GM19372 (cell line): ENCODE results near the gene NPEPL1.

Source experiments
- ATAC-seq: cut with Tn5 transposase; IDR thresholded peaks from one replicate; pipeline ENCODE4 v1.9.1; 2021; ENCODE audit warnings: mild to moderate bottlenecking, low read depth, moderate library complexity; ENCODE audit not compliant: unreplicated experiment

The NPEPL1 gene

DNA sequence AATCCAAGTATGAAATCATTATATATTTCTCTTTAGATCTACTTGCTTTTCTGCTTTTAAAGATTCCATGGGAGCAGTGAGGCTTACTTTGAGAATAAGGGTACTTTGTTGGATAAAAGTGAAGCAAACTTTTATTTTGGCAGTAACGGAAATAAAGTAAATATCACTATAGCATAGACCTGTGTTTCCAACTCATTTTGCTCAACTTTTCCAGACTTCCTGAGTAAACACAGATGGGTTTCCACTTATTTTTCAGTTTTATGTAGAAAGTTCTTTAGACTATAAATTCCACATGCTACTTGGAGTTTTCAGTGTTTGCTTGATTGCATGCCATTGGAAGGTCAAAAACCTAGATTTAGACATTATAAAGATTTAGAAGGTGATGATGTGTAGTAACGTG is 35.3 kb upstream of the NPEPL1 start:
- no peak for ATAC-seq

DNA sequence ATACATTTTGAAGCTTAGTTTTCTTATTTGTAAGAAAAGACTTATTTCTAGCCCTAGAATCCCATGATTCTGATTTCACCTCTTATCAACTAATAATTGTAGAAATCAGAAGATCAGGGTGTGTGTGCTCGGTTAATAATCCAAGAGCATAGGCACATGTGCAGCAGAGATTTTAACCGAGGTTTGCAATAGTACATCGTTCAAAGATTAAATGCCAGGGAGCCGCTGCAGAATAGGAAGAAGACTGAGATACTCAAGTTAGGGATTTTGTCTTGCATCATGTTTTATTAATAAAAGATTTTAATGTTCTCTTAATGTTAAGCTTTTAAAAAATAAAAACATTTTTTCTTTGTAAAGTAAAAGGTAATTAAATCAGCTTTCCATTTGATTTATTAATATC is 34.6 kb upstream of the NPEPL1 start:
- no peak for ATAC-seq

DNA sequence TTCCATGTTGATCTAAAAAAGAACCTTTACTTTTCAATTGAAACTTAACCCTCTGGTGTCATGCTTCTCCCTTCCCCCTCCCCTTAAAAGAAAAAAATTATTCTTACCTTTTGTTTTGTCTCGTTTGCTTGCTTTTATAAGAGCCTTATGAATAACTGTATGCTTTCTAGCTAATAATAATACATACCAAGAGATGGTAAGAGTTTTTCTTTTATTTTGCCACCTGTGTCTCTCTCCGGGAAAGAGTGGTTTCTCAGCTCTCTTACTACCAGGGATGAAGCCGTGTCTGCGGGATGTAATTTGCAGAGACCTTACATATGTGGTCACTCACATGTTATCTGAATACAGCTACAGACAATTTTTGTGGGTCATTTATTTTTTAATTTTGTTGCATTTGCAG is 33.8 kb upstream of the NPEPL1 start:
- ATAC-seq: no peak

DNA sequence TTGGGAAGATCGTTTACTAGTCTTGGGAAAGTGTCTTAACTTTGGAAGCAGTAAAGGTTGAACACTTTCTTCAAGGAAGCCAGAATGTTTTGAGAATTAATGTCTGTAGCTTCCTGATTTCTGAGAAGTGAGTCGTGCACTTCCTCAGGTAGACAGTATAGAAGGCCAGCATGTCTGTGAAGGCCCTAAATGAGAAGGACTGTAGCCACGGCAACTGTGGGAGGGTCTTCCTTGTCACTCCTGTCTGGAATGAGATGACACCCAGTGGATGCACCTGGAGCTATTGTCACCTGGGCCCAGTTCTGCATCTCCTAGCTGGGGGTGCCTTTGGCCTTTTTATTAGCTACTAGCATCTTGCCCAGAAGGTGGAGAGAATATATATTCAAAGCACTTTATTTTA is 32.8 kb upstream of the NPEPL1 start:
- ATAC-seq: no peak

DNA sequence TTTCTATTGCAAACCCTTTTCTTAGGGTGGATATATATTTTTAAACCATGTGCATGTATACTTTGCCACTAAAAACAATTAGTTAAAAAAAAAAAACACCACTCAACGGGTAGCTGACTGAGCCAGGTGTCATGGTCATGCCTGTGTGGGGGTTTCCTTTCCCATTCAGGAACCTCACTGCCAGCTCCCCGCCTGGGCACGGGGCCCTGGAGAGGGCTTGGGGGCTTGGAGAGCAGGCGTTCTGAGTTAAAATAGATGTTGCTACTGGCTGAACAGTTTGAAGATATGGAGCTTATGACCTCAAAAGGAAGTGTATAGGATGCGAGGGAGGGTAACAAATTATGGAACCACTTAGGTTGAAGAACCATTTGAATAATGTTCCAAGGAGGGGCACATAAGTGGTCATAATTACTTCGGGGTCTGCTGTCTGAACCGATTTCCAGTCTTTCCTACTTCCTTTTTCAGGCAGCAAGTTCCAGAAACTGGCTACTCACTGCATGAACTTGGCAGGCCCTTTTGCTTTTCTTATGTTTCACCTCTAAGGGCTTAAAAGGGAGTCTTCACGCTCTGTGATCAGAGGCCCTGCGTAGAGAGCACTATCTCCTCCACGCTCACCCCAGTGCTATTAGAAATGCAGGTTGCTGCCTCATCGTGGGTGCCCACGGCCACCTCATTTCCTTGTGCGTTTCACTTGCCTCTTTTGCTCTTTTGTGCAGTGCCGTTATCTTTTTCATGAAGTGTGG is 31.6 kb upstream of the NPEPL1 start:
- ATAC-seq: no peak

DNA sequence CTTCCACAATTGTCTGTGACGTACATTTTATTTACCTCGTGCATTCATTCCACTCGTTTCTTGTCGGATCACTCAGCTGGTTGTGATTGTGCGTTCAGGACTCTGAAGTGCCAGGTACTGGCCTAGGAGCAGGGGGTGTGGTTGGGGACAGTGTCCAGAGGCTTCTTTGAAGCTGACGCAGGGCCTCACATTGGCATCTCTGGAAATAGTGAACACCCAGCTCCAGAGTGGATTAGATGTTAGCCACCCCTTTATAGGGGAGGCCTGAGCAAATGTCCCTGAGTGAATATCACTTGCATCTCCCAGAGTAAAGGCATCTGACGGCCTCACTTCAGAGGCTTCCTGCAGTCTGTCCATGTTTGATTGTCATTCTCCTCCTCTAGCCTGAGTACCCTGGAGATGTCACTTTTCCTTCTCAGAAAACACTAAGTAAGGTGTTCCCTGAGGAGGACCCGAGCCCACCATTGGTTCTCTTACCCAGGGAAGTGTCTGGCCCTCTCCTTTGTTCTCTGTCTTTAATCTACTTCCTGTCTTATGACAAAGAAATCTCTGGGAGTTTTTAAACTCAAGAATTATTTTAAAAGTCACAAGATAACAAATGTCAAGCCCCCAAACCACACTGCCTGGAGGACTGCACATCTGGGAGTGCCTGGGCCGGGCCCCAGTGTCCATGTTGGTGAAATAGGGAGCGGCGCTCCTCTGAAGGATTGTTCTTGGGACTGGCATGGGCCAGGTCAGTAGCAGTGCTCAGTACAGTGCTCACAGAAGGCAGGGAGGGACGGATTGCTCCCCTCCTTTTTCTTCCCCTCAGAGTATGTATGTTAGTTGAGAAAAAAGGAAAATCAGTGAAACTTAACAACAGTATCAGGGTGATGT is 30.8 kb upstream of the NPEPL1 start:
- no peak for ATAC-seq

DNA sequence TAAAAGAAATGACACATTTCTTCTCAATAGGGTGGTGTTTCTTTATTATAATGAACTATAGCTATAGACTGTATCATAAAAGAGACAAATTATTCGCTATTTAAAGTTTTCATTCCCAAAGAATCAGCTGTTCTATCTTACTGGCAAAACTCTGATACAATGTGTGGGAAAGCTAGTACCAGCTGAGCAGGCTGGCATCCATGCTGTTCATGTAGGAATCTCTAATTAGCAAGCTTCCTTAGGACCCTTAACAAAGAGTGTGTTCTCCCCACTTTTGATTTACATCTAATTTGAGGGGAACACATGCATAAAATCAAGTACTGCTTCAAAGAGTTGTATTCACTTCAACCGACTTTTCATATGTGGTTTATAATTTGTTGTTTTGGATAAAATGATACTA is 28.3 kb upstream of the NPEPL1 start:
- ATAC-seq: no peak

DNA sequence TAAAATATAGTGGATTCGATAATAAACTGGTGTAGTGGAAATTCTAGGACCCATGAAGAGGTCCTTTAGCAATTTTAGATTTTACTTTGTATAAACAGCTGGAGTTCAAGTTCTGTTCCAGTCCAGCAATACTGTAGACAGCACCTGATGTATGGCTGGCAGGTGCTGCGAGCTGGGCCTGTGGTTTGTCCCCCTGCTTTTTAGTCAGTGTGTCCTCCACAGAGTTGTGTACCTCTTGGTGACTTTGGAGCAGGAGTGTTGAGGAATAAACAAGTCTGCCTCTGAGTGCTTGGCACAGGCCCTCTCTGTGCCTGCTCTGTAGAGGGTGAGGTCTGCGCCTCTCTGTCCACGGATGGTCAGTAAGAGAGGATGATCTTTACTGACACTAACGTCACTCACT is 27.7 kb upstream of the NPEPL1 start:
- ATAC-seq: no peak

DNA sequence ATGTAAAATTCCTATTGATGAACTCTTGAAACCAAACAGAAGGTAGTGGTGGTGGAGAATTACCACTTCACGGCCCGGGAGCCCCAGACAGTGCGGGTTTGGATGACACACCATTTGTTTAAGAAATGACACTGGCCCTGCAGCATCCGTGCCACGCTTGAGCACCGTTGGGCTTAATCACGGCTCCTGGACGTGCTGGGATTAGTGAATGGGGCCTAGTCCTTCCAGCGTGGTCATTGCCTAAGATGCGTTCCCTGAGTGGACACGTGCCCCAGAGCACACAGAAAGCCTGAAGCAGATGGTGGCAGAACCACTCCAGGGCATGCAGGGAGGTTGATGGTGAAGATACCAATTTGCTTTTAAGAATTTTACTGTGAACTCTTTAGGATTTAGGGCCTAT is 27.0 kb upstream of the NPEPL1 start:
- no peak for ATAC-seq

DNA sequence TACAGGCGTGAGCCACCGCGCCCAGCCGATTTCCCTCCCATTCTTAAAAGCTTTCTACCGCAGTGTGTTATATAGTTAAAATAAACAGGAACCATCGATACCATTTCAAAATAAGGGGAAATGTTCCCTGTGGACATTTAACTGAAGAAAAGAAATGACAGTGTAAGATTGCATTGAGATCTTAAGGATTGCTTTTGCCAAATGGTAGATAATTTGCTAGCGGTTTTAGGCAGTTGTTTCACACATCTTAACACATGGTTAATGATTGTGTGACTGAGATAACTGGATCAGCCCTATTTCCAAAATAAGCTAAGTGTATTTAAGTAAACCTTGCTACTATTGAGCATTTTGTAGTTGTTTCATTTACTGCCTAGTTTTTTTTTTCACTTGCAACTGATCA is 25.9 kb upstream of the NPEPL1 start:
- ATAC-seq: no peak

DNA sequence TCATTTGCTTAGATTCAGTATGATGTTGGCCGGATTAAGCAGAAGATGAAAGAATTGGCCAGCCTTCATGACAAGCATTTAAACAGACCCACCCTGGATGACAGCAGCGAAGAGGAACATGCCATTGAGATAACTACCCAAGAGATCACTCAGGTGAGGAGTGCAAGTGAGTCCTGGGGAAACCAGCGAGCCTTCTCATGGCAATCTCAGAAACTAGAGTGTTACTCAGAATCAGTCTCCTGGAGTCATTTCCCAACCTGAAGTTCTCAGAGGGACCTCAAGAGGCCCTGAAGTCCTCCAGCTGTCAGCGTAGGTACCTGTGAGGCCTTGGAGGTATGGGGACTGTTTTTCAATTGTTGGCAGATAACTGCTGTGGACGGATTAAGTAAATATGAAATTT is 24.6 kb upstream of the NPEPL1 start:
- ATAC-seq: no peak

DNA sequence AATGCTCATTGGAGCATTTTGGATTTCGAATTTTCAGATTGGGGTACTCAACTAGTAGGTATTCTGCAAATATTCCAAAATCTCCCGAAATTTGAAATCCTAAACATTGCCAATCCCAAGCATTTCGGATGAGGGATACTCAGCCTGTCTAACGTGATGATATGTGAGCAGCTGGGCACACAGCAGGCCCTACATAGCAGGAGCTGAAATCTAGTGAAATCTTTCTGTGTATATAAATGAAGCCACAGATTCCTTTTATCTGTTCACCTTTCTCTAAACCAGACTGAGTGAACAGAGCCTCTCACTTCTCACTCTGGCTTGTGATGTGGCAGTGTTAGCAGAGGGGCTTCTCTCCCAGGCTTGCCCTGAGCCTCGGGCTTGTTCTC is 23.7 kb upstream of the NPEPL1 start:
- ATAC-seq: no peak

DNA sequence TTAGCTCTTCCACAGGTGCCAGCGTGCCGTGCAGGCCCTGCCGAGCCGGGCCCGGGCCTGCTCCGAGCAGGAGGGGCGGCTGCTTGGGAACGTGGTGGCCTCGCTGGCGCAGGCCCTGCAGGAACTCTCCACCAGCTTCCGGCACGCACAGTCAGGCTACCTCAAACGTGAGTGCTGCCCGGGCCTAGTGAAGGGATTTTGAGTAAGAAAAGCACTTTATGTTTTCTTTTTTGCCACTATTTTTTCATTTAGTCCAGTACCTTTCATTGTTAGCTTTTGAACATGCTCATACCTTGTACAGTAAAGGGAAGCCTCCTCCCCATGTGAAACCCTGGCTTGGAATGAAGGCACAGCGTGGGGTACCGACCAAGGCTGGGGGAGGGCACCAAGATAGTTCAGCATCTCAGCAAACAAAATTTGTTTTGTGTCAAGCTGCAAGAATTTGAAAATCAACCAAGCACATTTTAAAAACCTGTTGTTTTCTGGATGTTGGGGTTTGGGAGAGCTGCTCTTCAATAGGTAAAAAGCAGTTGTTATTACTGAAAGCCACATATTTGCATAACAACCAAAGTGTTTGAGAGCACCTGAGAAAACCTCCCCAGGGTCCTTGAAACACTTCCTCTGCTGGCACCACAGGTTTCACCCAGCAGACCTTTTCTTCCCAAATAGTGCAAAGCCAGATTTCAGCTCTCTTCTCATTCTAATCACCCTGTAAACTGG is 23.2 kb upstream of the NPEPL1 start:
- ATAC-seq: no peak

DNA sequence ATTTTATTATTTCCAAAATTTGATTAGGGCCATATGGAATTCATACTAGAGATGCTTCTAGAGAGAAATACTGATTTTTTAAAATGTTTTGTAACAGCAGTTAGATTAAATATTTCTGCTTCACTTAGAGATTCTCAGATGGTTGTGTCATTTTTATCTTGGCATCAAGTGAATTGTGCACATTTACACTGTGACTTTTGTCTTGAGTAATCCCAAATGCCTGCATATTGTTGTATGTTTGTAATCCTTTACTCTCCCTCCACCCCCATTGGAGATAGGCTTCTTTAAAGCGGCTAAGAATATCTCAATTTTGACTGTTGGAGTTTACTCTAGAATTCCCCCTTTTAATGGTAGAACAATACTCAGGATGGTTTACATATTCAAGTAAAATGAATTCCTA is 22.5 kb upstream of the NPEPL1 start:
- no peak for ATAC-seq

DNA sequence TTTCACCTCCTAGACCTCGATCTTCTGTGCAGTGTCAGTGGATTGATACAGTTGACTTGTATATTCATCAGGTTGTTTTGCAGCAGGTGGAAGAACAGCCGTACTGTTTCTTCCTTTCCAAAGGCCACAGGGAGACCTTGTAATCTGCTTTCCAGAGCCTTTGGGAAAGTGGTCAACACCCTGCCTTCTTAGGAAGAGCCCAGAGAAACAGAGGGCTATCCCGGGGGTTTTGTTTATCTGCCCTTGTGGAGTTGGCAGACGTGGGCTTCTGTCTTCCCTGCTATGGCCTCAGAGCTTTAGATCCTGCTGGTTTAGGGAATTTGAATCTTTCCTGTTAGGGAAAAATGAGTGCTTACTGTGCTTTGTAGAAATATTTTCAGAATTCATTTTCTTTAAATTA is 21.9 kb upstream of the NPEPL1 start:
- no peak for ATAC-seq

DNA sequence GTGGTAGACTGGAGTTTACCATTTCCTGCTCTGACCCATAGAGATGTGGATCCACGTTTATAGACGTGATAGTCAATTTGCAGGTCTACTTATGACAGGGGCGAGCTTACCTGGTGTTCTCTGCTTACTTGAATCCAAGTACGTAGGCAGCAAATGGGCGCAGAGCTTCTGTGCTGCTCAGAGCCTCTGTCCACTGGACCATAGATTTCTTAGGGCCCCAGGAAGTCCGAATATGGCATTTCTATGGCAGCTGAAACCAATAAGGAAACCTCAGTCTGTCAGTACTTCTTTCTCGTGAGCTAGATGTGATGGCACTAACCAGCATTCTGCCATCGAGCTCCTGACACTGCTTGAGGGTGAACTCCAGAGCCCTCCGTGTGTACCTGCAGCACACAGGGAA is 19.5 kb upstream of the NPEPL1 start:
- ATAC-seq: no peak

DNA sequence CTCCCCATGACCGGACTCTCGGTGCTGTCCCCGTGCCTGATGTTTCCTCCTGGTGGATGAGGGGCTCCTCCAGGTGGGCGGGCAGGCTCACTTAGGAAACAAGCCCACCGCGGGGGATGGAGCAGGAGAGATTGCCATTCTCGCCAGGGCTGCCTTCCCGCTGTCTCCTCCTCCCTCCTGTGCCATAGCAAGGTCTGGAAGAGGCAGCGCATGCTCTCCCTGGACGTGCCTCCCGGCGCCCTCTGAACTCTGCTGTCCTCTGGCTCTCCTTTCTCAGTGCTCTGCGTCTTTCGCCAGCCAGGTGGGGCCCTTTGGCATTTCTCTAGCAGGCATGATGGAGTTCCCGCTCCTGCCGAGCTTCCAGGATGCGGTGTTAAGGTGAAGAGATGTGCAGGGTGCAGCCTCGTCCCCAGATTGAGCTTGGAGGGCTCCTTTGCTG is 17.4 kb upstream of the NPEPL1 start:
- no peak for ATAC-seq

DNA sequence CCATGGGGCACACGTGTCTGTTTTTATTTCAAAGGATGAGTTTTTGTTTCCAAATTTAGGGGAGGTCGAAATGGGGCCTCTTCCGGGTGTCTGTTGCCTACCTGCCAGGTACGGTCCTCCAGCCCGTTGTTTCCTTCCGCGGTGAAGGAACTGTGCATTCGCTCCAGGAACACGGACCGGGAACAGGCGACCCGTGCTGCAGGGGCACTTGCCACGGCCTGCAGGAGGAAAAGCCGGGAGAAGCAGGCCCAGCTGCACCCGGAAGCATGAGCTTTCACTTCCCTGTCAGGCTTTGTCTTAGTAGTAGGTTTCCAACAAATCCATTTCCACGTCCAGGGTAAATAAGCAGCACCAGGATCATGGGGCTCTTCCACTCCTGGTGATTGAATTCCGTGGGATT is 17.0 kb upstream of the NPEPL1 start:
- no peak for ATAC-seq

DNA sequence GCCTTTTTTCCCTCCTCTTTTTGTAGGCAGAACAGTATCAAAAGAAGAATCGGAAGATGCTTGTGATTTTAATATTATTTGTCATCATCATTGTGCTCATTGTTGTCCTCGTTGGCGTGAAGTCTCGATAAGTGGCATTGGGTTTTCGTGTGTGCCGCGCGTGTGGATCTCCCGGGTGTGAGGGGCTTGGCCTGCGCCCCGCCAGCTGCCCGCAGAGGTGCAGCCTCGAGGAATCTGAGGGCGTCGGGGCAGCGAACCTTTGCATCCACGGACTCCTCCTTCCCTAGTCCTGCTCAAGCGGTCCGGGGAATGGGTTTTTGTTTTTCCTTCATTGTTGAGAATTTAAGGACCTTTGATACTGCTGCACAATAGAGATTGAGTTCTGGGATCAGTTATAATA is 16.4 kb upstream of the NPEPL1 start:
- ATAC-seq: no peak

DNA sequence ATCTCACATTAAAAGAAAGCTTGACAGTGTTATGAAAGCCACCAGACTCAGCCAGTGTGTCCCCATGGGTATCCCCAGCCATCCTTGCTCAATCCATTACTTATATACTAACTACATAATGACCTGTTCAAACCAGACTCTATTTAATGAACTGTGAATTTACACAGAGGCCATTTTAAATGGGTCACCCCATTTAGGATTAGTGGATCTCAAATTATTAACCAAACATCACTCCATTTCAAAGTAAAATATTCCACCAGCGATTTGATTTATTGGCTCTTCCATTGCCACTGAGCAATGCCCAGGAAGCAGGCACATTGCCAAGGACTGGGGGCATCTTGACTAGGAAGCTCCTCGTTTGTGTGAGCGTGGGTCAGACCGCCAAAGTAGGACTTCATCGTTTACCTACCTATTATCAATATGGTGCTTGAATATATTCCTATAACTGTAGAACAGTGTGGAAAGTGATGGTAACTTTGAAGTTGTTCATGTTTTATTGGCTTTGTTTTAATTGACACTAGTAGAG is 15.5 kb upstream of the NPEPL1 start:
- ATAC-seq: no peak

DNA sequence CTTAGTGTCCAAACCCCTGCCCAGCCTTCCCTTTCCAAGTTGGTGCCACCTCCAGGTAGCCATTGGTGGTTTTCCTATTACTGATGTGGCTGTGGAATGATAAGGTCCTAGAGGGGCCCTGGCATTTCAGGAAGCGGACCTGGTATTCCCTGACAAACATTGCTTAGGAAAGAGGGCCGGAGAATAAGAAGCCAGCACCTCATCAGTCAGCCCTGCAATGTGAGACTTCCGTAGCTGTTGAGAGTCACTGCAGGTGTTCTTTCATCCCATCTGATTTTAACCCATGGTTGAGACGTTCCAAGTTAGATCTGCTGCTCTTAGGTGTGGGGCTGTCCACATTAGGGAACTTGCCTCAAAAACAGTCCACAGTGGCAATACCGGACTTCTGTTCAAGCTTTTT is 14.8 kb upstream of the NPEPL1 start:
- no peak for ATAC-seq
